ENCODE data around the gene MOCS3. TPM values are rescaled to one million over a fixed set of nuclear protein-coding genes. Genes with fewer than 3 reads are reported as not detected.
A peak's percentile ranks its signal among the peaks of the same experiment; 100 is the strongest.

Gene MOCS3
- total RNA-seq, 4 donors from 2014 or later: 3.3 to 5.5 (median 3.6) TPM

GRCh38 chr20:50931306-50932015 is 27.2 kb upstream of the MOCS3 start, which contains the start of gene ADNP:
ADNP (minus strand) TSS chr20:50931437; CDS start chr20:50903996, 27,441 bp downstream.
- peak; percentile 93 for ATAC-seq (ENCODE audit: low FRiP score)
- peak; percentile 92 for DNase-seq (ENCODE audit: low spot score)

GRCh38 chr20:50932016-50932485 is 26.6 kb upstream of the MOCS3 start:
- DNase-seq (ENCODE audit: low spot score) (no peak), ATAC-seq (ENCODE audit: low FRiP score) (no peak)
- TF ChIP-seq CTCF (IDR thresholded peaks at IDR 0.05): no peak

More at GRCh38 chr20:50931306-50932015, 27.2 kb upstream of the MOCS3 start, which contains the start of gene ADNP:
- TF ChIP-seq CTCF (IDR thresholded peaks at IDR 0.05): peak in 2 of 3 donors; percentile 9 to 41

- ATAC-seq (ENCODE audit: low FRiP score) (no peak), DNase-seq (ENCODE audit: low spot score) (no peak)
- TF ChIP-seq CTCF (IDR thresholded peaks at IDR 0.05): no peak
Observed at GRCh38 chr20:50932691-50933280, 25.8 kb upstream of the MOCS3 start.

GRCh38 chr20:50933589-50933988 is 25.0 kb upstream of the MOCS3 start:
- no peak for TF ChIP-seq CTCF (IDR thresholded peaks at IDR 0.05)
- DNase-seq (ENCODE audit: low spot score): no peak
- no peak for ATAC-seq (ENCODE audit: low FRiP score)

- no peak for TF ChIP-seq CTCF (IDR thresholded peaks at IDR 0.05)
- no peak for ATAC-seq (ENCODE audit: low FRiP score)
- no peak for DNase-seq (ENCODE audit: low spot score)
Observed at GRCh38 chr20:50943069-50943468, 15.5 kb upstream of the MOCS3 start.

DNA sequence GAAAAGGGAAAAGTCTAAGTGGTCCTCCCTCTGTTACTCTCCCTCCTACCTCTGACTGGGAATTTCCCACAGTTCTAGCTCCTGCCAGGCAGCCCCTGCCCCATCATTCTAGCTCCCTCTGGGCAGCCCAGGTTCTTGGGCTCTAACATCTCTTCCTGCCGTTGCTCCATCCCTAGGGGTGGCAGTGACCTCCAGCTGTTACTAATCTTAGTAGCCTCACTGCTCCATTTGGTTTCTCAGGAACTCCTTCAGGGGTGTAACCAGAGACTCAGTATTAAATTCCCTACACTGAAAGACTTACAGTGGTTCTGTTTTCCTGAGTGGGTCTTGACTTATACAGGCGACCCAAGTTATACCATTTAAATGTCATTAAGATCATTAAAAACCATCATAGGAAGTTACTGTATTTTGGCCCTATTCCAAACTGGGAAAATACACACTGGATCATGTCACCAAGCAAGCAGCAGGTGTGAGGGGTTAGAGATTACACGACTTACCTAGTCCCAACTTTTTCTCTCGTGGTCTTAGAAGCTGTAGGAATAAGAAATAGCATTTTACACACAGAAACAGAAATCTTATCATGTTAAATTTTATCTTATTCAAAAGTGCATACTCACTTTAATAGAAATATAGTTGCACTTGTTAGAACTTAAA is 10.4 kb upstream of the MOCS3 start:
- ATAC-seq (ENCODE audit: low FRiP score) (no peak), DNase-seq (ENCODE audit: low spot score) (no peak)
- no peak for TF ChIP-seq CTCF (IDR thresholded peaks at IDR 0.05)

Measured in omental fat pad (tissue), 4 donors.